ENCODE data around the gene PNRC1.

The PNRC1 gene

GRCh38 chr6:89044328-89045010 is 36.1 kb upstream of the PNRC1 start:
- no peaks in the 10 kb centered on the region for H3K4me1 ChIP-seq (ENCODE audit: control insufficient read depth, insufficient read depth, low read length)
- no peaks in the 10 kb centered on the region for H3K36me3 ChIP-seq (ENCODE audit: control insufficient read depth, insufficient read depth, low read length)
- H3K4me3 ChIP-seq (ENCODE audit: insufficient read depth, low read depth, low read length): no peak overlapping the region
- H3K9me3 ChIP-seq (ENCODE audit: control insufficient read depth, low read length): no peaks in the 10 kb centered on the region
- no peak overlapping the region for H3K27ac ChIP-seq (ENCODE audit: insufficient read depth, low read depth, low read length, poor library complexity, severe bottlenecking)
- no peaks in the 10 kb centered on the region for H3K27me3 ChIP-seq (ENCODE audit: control insufficient read depth, insufficient read depth, low read length, poor library complexity, severe bottlenecking)
- WGBS, 2 experiments: 90 to 95% methylated on average over 8 of the region's 8 CpGs

GRCh38 chr6:89045011-89045387 is 35.6 kb upstream of the PNRC1 start:
- WGBS, 2 experiments: 84 to 90% methylated on average over 4 of the region's 4 CpGs

DNA sequence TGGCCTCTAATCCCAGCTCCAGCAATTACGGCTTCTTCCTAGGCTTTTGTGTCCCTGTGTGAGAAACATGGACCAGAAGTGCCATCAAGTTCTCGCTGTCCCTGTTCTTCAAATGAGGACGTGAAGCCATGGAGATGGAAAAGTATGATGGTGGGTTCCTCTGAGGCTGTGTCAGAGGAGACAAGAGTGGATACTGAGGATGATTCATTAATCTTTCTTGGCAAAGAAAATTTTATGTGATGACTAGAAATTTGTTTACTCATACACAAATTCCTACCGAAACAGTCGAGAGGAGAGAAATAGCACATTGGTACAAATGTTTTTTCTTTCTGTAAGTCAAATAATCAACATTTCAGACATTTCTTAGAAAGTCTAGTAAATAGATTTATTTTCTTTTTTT is 35.0 kb upstream of the PNRC1 start:
- WGBS, 2 experiments: 93% methylated on average over 3 of the region's 5 CpGs
- Histone ChIP-seq H3K4me3 (ENCODE audit: insufficient read depth, low read depth, low read length) (no peak overlapping the region), H3K27ac (ENCODE audit: insufficient read depth, low read depth, low read length, poor library complexity, severe bottlenecking) (no peak overlapping the region), H3K36me3 (ENCODE audit: control insufficient read depth, insufficient read depth, low read length) (no peaks in the 10 kb centered on the region), H3K27me3 (ENCODE audit: control insufficient read depth, insufficient read depth, low read length, poor library complexity, severe bottlenecking) (no peaks in the 10 kb centered on the region), H3K9me3 (ENCODE audit: control insufficient read depth, low read length) (no peaks in the 10 kb centered on the region), H3K4me1 (ENCODE audit: control insufficient read depth, insufficient read depth, low read length) (no peaks in the 10 kb centered on the region)

More at GRCh38 chr6:89045011-89045387, 35.6 kb upstream of the PNRC1 start:
- Histone ChIP-seq H3K36me3 (ENCODE audit: control insufficient read depth, insufficient read depth, low read length) (no peaks in the 10 kb centered on the region), H3K27ac (ENCODE audit: insufficient read depth, low read depth, low read length, poor library complexity, severe bottlenecking) (no peak overlapping the region), H3K4me3 (ENCODE audit: insufficient read depth, low read depth, low read length) (no peak overlapping the region), H3K27me3 (ENCODE audit: control insufficient read depth, insufficient read depth, low read length, poor library complexity, severe bottlenecking) (no peaks in the 10 kb centered on the region), H3K9me3 (ENCODE audit: control insufficient read depth, low read length) (no peaks in the 10 kb centered on the region), H3K4me1 (ENCODE audit: control insufficient read depth, insufficient read depth, low read length) (no peaks in the 10 kb centered on the region)

GRCh38 chr6:89047473-89047872 is 33.1 kb upstream of the PNRC1 start:
- Histone ChIP-seq H3K27me3 (ENCODE audit: control insufficient read depth, insufficient read depth, low read length, poor library complexity, severe bottlenecking) (no peaks in the 10 kb centered on the region), H3K36me3 (ENCODE audit: control insufficient read depth, insufficient read depth, low read length) (no peaks in the 10 kb centered on the region), H3K4me3 (ENCODE audit: insufficient read depth, low read depth, low read length) (no peak overlapping the region), H3K27ac (ENCODE audit: insufficient read depth, low read depth, low read length, poor library complexity, severe bottlenecking) (no peak overlapping the region), H3K4me1 (ENCODE audit: control insufficient read depth, insufficient read depth, low read length) (no peaks in the 10 kb centered on the region), H3K9me3 (ENCODE audit: control insufficient read depth, low read length) (no peaks in the 10 kb centered on the region)
- 89 to 91% methylated on average over 4 of the region's 4 CpGs for WGBS, 2 experiments

DNA sequence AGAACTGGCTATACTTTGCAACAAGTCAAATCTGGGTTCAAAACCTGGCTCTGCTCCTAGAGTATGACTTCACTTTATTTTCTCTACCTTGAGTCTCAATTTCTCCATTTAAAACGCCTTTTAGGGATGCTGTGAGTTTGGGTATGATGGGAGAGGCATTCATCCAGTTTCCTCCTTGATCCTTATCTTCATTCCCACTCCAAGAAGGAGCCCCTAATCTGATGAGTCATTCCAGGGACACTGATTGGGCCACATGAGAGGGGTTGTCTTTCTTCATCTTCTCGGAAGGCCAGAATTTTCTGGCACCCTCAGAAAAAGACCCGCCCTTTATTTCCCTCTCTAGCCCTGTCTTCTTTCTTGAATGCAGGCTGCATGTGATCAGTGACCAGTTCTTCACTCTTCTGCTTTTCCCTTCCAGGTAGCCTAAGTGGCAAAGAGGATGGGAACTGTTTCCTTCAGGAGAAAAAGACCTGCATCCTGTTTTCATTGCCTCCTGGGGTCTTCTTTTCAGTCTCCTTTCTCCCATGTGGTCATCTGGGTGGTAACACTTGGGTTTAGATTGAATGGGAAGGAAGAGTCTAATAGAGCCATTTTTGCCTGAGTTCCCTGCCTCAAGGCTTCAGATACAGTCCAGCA is 32.1 kb upstream of the PNRC1 start:
- WGBS, 2 experiments: 87 to 91% methylated on average over 2 of the region's 3 CpGs
- no peak overlapping the region for H3K4me3 ChIP-seq (ENCODE audit: insufficient read depth, low read depth, low read length)

DNA sequence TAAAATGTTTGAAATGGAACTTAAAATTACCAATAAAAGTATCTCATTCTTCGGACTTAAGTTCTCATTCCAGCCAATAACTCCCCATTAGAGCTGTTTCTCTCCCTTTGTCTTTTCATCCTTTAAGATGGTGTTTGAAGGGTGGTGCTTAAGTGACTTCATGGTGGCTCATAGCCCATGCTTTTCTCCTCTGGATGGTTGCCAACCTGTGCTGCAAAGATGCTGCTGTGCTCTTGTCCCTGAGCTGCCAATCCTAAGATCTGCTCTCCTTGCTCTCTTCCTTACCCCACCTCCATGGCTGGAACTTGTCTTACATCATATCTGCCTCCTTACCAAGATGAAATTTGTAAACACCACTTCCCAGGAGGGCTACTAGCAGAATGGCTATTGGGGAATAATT is 31.6 kb upstream of the PNRC1 start:
- H3K36me3 ChIP-seq (ENCODE audit: control insufficient read depth, insufficient read depth, low read length): no peaks in the 10 kb centered on the region
- H3K27me3 ChIP-seq (ENCODE audit: control insufficient read depth, insufficient read depth, low read length, poor library complexity, severe bottlenecking): no peaks in the 10 kb centered on the region
- no peak overlapping the region for H3K4me3 ChIP-seq (ENCODE audit: insufficient read depth, low read depth, low read length)
- no peaks in the 10 kb centered on the region for H3K4me1 ChIP-seq (ENCODE audit: control insufficient read depth, insufficient read depth, low read length)
- H3K27ac ChIP-seq (ENCODE audit: insufficient read depth, low read depth, low read length, poor library complexity, severe bottlenecking): no peak overlapping the region
- H3K9me3 ChIP-seq (ENCODE audit: control insufficient read depth, low read length): no peaks in the 10 kb centered on the region
- WGBS, 2 experiments: 75 to 100% methylated on average over 1 of the region's 1 CpG

More for the DNA sequence above, 32.1 kb upstream of the PNRC1 start:
- Histone ChIP-seq H3K4me1 (ENCODE audit: control insufficient read depth, insufficient read depth, low read length) (no peaks in the 10 kb centered on the region), H3K9me3 (ENCODE audit: control insufficient read depth, low read length) (no peaks in the 10 kb centered on the region), H3K27ac (ENCODE audit: insufficient read depth, low read depth, low read length, poor library complexity, severe bottlenecking) (no peak overlapping the region), H3K27me3 (ENCODE audit: control insufficient read depth, insufficient read depth, low read length, poor library complexity, severe bottlenecking) (no peaks in the 10 kb centered on the region), H3K36me3 (ENCODE audit: control insufficient read depth, insufficient read depth, low read length) (no peaks in the 10 kb centered on the region)

- Histone ChIP-seq H3K36me3 (ENCODE audit: control insufficient read depth, insufficient read depth, low read length) (no peaks in the 10 kb centered on the region), H3K9me3 (ENCODE audit: control insufficient read depth, low read length) (no peaks in the 10 kb centered on the region), H3K27me3 (ENCODE audit: control insufficient read depth, insufficient read depth, low read length, poor library complexity, severe bottlenecking) (no peaks in the 10 kb centered on the region), H3K4me3 (ENCODE audit: insufficient read depth, low read depth, low read length) (no peak overlapping the region), H3K27ac (ENCODE audit: insufficient read depth, low read depth, low read length, poor library complexity, severe bottlenecking) (no peak overlapping the region), H3K4me1 (ENCODE audit: control insufficient read depth, insufficient read depth, low read length) (no peaks in the 10 kb centered on the region)
- 92 to 93% methylated on average over 3 of the region's 3 CpGs for WGBS, 2 experiments
These were observed 30.4 kb upstream of the PNRC1 start for GRCh38 chr6:89050155-89050554.

GRCh38 chr6:89050697-89051096 is 29.9 kb upstream of the PNRC1 start:
- no peaks in the 10 kb centered on the region for H3K36me3 ChIP-seq (ENCODE audit: control insufficient read depth, insufficient read depth, low read length)
- WGBS, 2 experiments: 87 to 92% methylated on average over 3 of the region's 3 CpGs
- no peaks in the 10 kb centered on the region for H3K9me3 ChIP-seq (ENCODE audit: control insufficient read depth, low read length)
- no peak overlapping the region for H3K4me3 ChIP-seq (ENCODE audit: insufficient read depth, low read depth, low read length)
- H3K27ac ChIP-seq (ENCODE audit: insufficient read depth, low read depth, low read length, poor library complexity, severe bottlenecking): no peak overlapping the region
- no peaks in the 10 kb centered on the region for H3K4me1 ChIP-seq (ENCODE audit: control insufficient read depth, insufficient read depth, low read length)
- no peaks in the 10 kb centered on the region for H3K27me3 ChIP-seq (ENCODE audit: control insufficient read depth, insufficient read depth, low read length, poor library complexity, severe bottlenecking)

- no peaks in the 10 kb centered on the region for H3K9me3 ChIP-seq (ENCODE audit: control insufficient read depth, low read length)
- WGBS, 2 experiments: 78 to 81% methylated on average over 3 of the region's 3 CpGs
- no peaks in the 10 kb centered on the region for H3K36me3 ChIP-seq (ENCODE audit: control insufficient read depth, insufficient read depth, low read length)
- no peak overlapping the region for H3K27ac ChIP-seq (ENCODE audit: insufficient read depth, low read depth, low read length, poor library complexity, severe bottlenecking)
- no peak overlapping the region for H3K4me3 ChIP-seq (ENCODE audit: insufficient read depth, low read depth, low read length)
- H3K4me1 ChIP-seq (ENCODE audit: control insufficient read depth, insufficient read depth, low read length): no peaks in the 10 kb centered on the region
- H3K27me3 ChIP-seq (ENCODE audit: control insufficient read depth, insufficient read depth, low read length, poor library complexity, severe bottlenecking): no peaks in the 10 kb centered on the region
These were observed 28.9 kb upstream of the PNRC1 start for GRCh38 chr6:89051676-89052075.

- no peaks in the 10 kb centered on the region for H3K4me1 ChIP-seq (ENCODE audit: control insufficient read depth, insufficient read depth, low read length)
- no peaks in the 10 kb centered on the region for H3K36me3 ChIP-seq (ENCODE audit: control insufficient read depth, insufficient read depth, low read length)
- H3K9me3 ChIP-seq (ENCODE audit: control insufficient read depth, low read length): no peaks in the 10 kb centered on the region
- no peak overlapping the region for H3K27ac ChIP-seq (ENCODE audit: insufficient read depth, low read depth, low read length, poor library complexity, severe bottlenecking)
- no peaks in the 10 kb centered on the region for H3K27me3 ChIP-seq (ENCODE audit: control insufficient read depth, insufficient read depth, low read length, poor library complexity, severe bottlenecking)
- no peak overlapping the region for H3K4me3 ChIP-seq (ENCODE audit: insufficient read depth, low read depth, low read length)
- WGBS, 2 experiments: 92 to 98% methylated on average over 4 of the region's 4 CpGs
These were observed 26.3 kb upstream of the PNRC1 start for GRCh38 chr6:89054208-89054607.

Measured in ectodermal cell (in vitro differentiated cells).